ENCODE measurements around the gene UBQLNL. TPM values are rescaled to one million over a fixed set of nuclear protein-coding genes. Genes with fewer than 3 reads are reported as not detected.

UBQLNL gene
- total RNA-seq, 4 donors from 2014 or later, result 0.25 TPM; not detected in 3

DNA sequence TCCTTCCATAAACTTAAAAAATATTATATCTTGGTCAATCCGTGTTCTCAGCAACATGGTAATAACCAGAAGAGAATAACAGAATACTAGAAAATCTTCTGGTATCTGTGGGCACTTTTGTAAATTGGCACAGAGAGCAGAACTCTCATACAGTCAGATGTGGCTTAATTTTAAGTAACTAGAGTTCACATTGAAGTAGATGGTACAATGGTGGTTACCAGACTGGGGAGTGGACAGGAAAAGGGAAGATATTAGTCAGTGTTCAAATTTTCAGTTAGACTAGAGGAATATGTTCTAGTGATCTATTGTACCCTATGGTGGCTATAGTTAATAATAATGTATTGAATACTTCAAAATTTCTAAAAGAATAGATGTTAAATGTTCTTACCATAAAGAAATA, 24.9 kb upstream of the UBQLNL start:
- ATAC-seq (no peak), DNase-seq (no peak)
- no peaks in the 10 kb centered on the region for H3K4me1 ChIP-seq
- no peaks in the 10 kb centered on the region for H3K36me3 ChIP-seq
- H3K4me3 ChIP-seq, result no peak overlapping the region
- in situ Hi-C loops (cut with MboI; ENCODE audit: low sequenced_read_pairs in 4 of 4), result no loop called here
- TF ChIP-seq, protein P1, sequence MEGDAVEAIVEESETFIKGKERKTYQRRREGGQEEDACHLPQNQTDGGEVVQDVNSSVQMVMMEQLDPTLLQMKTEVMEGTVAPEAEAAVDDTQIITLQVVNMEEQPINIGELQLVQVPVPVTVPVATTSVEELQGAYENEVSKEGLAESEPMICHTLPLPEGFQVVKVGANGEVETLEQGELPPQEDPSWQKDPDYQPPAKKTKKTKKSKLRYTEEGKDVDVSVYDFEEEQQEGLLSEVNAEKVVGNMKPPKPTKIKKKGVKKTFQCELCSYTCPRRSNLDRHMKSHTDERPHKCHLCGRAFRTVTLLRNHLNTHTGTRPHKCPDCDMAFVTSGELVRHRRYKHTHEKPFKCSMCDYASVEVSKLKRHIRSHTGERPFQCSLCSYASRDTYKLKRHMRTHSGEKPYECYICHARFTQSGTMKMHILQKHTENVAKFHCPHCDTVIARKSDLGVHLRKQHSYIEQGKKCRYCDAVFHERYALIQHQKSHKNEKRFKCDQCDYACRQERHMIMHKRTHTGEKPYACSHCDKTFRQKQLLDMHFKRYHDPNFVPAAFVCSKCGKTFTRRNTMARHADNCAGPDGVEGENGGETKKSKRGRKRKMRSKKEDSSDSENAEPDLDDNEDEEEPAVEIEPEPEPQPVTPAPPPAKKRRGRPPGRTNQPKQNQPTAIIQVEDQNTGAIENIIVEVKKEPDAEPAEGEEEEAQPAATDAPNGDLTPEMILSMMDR (IDR thresholded peaks at IDR 0.05 in 4 of 5, conservative IDR thresholded peaks at IDR 0.05 in 1 of 5), result no peak
- no peak for TF ChIP-seq POLR2A (IDR thresholded peaks at IDR 0.05)
- no peaks in the 10 kb centered on the region for H3K9me3 ChIP-seq
- H3K27me3 ChIP-seq, result no peaks in the 10 kb centered on the region
- intact Hi-C loops (cut with DNase I; ENCODE audit: low total_unique reads), result no loop called here
- H3K27ac ChIP-seq, result no peak overlapping the region

GRCh38 chr11:5536482-5536881, 20.0 kb upstream of the UBQLNL start:
- H3K27me3 ChIP-seq, result no peaks in the 10 kb centered on the region
- H3K27ac ChIP-seq, result no peak overlapping the region
- H3K4me3 ChIP-seq, result no peak overlapping the region
- no peaks in the 10 kb centered on the region for H3K36me3 ChIP-seq
- H3K4me1 ChIP-seq, result no peaks in the 10 kb centered on the region
- TF ChIP-seq, protein P1 (IDR thresholded peaks at IDR 0.05 in 4 of 5, conservative IDR thresholded peaks at IDR 0.05 in 1 of 5), result no peak
- TF ChIP-seq POLR2A (IDR thresholded peaks at IDR 0.05), result no peak
- DNase-seq (no peak), ATAC-seq (no peak)
- H3K9me3 ChIP-seq, result no peaks in the 10 kb centered on the region
- in situ Hi-C loops (cut with MboI; ENCODE audit: low sequenced_read_pairs in 4 of 4), result no loop called here
- intact Hi-C loops (cut with DNase I; ENCODE audit: low total_unique reads), result no loop called here

DNA sequence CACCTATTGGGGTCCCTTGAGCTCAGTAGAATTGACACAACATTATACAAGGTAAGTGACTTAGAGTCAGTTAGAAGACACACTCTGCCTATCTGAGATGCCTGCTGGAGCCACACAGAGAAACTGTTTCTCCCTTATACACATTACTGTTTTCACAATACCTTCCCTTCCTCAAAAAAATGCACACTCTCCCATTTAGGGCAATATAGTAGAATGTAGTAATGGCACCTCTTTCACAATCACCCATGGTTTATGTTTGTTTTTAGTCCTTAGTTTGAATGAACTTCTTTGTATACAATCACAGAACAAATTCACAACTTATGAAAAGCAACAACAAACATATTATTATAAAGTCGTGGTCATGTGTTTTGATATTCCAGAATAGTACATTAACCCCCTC, 17.5 kb upstream of the UBQLNL start:
- in situ Hi-C loops (cut with MboI; ENCODE audit: low sequenced_read_pairs in 4 of 4), result no loop called here
- Histone ChIP-seq H3K36me3 (no peaks in the 10 kb centered on the region), H3K9me3 (no peaks in the 10 kb centered on the region), H3K4me1 (no peaks in the 10 kb centered on the region), H3K27ac (no peak overlapping the region), H3K4me3 (no peak overlapping the region), H3K27me3 (no peaks in the 10 kb centered on the region)
- DNase-seq (no peak), ATAC-seq (no peak)
- no peak for TF ChIP-seq POLR2A (IDR thresholded peaks at IDR 0.05)
- TF ChIP-seq, protein P1 (IDR thresholded peaks at IDR 0.05 in 4 of 5, conservative IDR thresholded peaks at IDR 0.05 in 1 of 5), result no peak
- intact Hi-C loops (cut with DNase I; ENCODE audit: low total_unique reads), result no loop called here

DNA sequence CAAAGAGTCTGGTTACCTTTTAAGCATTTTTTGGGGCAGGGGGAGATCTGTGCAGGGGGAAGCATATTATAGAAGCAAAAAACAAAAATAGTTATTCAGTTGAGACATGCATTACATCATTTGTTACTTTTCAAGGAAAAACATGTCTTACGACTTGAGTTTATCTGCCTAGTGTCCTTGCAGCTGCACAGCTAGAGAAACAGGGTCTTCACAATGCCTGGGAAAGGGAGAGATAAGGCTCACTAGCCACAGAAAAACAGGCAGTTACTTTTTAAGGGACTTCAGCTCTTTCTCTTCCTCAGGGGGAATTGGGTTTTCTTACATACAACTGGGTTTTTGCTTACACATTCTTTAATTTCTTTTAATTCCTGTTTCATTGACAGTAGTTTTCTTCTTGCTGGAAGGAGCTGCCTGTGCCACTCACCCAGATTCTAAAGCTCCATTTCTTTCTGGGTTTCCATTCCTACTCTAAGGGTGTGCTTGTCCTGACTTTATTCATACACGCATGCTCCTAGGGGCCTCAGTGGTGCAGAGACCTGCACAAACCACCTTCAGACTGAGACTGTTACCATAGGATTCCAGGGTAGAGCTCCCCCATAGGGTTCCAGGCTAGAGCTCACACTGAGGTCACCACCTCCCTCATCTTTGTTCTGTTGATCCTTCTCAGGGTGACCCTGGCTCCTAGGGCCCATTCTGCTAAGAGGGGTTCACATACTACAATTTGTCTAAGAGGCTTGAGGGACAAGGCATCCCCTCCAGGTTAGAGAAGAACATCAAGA, 14.7 kb upstream of the UBQLNL start:
- H3K4me3 ChIP-seq, result no peak overlapping the region
- TF ChIP-seq POLR2A (IDR thresholded peaks at IDR 0.05), result no peak
- TF ChIP-seq, protein P1 (IDR thresholded peaks at IDR 0.05 in 4 of 5, conservative IDR thresholded peaks at IDR 0.05 in 1 of 5), result no peak
- no peaks in the 10 kb centered on the region for H3K36me3 ChIP-seq
- intact Hi-C loops (cut with DNase I; ENCODE audit: low total_unique reads) (no loop called here), in situ Hi-C loops (cut with MboI; ENCODE audit: low sequenced_read_pairs in 4 of 4) (no loop called here)
- ATAC-seq, result no peak
- H3K27ac ChIP-seq, result no peak overlapping the region
- no peaks in the 10 kb centered on the region for H3K9me3 ChIP-seq
- no peaks in the 10 kb centered on the region for H3K27me3 ChIP-seq
- DNase-seq, result no peak
- no peaks in the 10 kb centered on the region for H3K4me1 ChIP-seq

DNA sequence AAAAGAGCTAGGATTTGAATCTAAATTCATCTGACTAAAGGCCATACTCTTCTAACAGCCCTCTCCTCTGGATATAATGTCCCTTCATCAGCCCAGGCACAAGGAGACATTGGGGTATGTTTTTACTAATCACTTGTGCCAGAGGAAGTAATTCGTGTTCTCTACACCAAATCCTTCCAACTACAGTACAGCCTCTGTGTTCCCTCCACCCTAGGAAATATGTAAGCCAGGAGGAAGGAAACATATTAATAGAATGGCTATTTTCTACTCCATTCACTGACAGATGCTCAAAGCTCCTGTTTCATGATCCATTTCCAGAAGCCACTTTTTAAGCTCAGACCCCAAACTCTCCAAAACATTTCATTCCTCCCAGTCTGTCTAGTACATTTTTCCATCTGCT, 12.0 kb upstream of the UBQLNL start:
- Histone ChIP-seq H3K27ac (no peak overlapping the region), H3K27me3 (no peaks in the 10 kb centered on the region), H3K4me3 (no peak overlapping the region), H3K36me3 (no peaks in the 10 kb centered on the region), H3K9me3 (no peaks in the 10 kb centered on the region), H3K4me1 (no peaks in the 10 kb centered on the region)
- in situ Hi-C loops (cut with MboI; ENCODE audit: low sequenced_read_pairs in 4 of 4), result no loop called here
- DNase-seq (no peak), ATAC-seq (no peak)
- intact Hi-C loops (cut with DNase I; ENCODE audit: low total_unique reads), result no loop called here
- TF ChIP-seq, protein P1 (IDR thresholded peaks at IDR 0.05 in 4 of 5, conservative IDR thresholded peaks at IDR 0.05 in 1 of 5), result no peak
- TF ChIP-seq POLR2A (IDR thresholded peaks at IDR 0.05), result no peak

Data from gastrocnemius medialis (tissue), 4 donors.